Stimulated activated CD4-positive, alpha-beta T cell treated with anti-CD3 and anti-CD28 coated beads, Interleukin-15, amount 100 ng/mL, for 24 hours (primary cell): Measurements from ENCODE around the gene BORCS6.
A peak's percentile ranks its signal among the peaks of the same experiment; 100 is the strongest.

Source experiments
- DNase-seq: peaks from one replicate; pipeline ENCODE4 v3.0.0-alpha.2; 2020

The BORCS6 gene

DNA sequence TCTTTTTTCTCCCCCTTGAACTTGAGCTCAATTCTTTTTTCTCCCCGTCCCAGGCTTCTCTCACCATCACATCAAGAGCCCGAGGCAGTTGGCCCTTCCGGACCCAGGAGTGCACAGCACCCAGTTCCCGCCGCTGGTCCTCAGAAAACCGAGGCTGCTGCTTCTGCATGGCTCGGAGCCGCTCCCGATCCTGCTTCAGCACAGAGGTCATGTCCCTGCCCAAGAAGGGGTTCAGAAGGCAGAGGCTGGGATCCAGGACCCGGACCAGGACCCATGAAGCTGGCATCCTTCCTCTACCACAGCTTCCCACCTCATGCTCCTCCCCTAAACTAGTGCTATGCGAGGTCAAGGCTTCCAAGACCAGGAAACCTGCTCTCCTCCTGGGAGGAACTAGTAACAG, 48.2 kb downstream of the BORCS6 start:
- no peak for DNase-seq

DNA sequence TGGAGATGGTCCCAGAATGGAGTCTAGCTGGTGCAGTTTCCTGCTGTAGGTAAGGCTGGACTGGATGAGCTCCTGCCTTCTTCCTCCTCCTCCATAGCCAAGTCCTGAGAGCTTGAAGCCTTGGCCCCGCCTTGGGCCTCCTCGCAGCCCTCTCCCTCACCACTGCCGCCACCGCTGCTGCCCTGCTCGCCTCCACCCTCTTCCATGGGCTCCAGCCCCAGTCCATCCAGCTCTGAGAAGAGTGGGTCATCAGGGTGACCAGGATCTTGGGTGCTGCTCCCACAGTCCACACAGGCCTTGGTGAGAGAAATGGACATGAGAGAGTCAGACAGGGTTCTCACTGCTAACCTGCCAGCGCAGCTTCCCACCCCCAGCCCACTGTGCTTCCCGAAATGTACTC, 48.9 kb downstream of the BORCS6 start:
- no peak for DNase-seq

DNA sequence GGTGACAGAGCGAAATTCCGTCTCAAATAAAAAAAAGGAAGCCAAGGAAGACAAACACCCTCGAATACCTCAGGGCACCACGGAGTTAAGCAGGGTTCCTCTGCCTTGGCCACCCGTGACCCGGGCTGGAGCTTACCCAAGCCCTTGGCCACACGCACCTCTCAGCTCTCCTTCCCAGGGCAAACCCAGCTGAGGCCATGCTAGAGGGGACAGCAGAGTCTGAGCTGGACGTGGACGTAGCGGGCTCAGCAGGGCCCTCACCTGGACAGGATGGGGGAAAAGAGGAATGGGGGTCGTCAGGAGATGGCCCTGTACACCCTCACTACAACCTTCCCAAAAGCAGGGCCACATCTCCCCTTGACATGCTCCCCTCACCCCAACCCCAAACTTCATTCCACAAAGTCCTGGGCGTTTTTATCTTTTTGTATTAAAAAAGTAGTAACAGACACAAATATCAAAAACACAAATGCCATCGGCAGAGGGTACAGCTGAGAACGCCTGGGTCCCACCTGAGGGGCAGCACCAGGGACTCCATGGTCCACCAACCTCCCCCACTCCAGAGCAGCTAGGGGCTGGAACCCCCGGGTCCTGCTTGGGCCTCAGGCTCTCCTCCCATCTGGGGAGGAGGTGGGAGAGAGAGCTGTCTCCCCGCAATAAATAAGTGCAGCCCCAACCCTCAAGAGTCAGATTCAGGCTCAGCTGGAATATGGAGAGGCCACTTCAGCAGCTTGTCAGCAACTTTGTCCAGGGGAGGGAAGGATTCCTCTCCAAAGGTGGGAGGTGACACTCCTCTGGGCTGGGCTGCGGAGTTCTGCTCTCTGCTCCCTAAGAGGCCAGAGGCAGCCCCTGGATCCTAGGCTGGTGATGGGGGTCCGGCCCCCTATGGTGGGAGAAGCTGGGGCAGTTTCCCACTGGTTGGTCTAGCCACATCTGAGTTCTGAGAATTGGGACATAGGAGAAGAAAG, 49.6 kb downstream of the BORCS6 start:
- no peak for DNase-seq

DNA sequence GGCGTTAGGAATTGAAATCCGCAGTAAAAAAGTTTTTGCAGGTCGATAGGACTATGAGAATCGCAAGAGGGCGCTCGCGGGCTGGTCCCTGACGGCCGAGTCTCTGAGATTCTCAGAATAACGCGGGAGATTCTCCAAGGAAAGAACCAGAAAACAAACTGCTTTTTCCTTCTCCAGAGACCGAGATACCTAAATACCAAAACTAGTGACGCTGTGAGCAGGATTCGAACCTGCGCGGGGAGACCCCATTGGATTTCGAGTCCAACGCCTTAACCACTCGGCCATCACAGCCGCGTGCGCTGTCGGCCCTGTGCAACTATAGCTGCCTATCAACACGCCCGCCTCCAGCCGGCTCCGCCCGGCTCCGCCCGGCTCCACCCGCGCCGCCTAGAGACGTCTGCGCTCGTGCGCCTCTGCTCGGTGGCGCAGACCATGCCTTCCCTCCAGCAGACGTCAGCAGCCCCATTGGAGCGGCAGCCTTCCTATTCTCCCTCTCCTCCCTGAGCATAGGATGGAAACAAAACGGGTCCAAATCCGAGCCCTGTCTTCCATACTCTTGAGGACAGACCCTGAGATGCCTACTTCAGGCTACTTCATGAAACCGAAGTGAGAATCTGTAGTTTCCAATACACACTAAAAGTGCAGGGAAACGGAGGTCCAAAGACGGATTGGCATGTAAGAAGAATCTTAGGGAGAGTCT, 51.2 kb downstream of the BORCS6 start:
- DNase-seq, result peak; percentile 96

DNA sequence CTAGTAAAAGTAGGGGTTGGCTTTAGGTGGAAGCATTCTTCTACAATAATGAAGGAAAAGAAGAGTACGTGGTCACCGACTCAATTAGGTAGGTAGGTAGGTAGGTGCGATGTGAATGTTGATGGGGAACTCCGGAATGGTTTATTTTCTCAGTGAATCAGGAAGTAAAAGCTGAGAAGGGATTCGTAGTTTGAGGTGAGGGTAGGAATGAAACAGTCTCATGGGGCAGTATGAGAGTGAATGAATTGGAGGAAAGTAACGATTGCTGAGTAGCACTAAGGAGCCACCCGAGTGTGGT, 51.7 kb downstream of the BORCS6 start:
- no peak for DNase-seq
